Nephron (organoid): ENCODE measurements around the gene CCSER1.

Experiments used
- H3K27ac Mint-ChIP-seq, 3 experiments: 2 replicates each; pipeline ENCODE4 v1.8.0; 2020; ENCODE audit warnings: mixed read lengths in 3 of 3, mild to moderate bottlenecking in 2 of 3, moderate library complexity in 1 of 3
- H3K27me3 Mint-ChIP-seq: 2 replicates; pipeline ENCODE4 v1.8.0; 2021; ENCODE audit warnings: low read depth, mild to moderate bottlenecking, moderate library complexity, mixed read lengths
- H3K36me3 Mint-ChIP-seq: 2 replicates; pipeline ENCODE4 v1.8.0; 2020; ENCODE audit warnings: low read depth, mixed read lengths
- H3K4me1 Mint-ChIP-seq: 2 replicates; pipeline ENCODE4 v1.8.0; 2020; ENCODE audit warnings: mixed read lengths
- H3K4me3 Mint-ChIP-seq, 3 experiments: 2 replicates each; pipeline ENCODE4 v1.8.0; 2020; ENCODE audit warnings: mild to moderate bottlenecking in 3 of 3, mixed read lengths in 3 of 3, moderate library complexity in 2 of 3
- H3K9me3 Mint-ChIP-seq: 2 replicates; pipeline ENCODE4 v1.8.0; 2020; ENCODE audit warnings: mixed read lengths
- TF ChIP-seq, protein P1 (sequence below), 3 experiments: fragments of 200-600 bp; sonication (generic); IDR thresholded peaks; one replicate each; pipeline ENCODE4 v1.5.0; 2021; ENCODE audit warnings: antibody characterized with exemption in 3 of 3; ENCODE audit not compliant: unreplicated experiment in 3 of 3

Gene CCSER1

DNA sequence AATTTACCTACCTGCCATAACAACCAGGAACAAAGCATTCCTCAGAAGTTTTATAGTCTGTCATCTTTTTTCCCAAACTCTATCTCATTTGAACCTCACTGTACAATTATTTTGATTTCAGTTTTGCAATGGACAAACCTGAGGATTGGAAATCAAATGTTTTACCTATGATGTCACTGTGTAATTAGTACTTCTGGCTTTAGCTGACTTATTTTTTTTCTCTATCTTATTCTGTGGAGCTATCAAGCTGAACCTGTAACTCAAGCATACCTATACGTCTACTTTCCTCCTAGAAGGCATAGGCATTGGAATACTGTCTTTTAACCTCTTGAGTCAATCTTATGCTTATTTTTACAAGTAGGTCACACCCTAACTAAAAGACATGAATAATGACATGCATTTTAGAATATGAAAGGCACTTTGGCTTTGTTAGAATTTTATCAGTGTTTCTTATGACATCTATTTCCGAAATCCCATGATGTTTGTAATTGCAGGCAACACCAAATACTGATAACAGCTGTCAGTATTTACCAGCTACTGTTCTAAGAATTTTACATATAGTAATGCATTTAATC lies 21.5 kb downstream of the CCSER1 start:
- H3K27ac Mint-ChIP-seq, result no peak overlapping the region

GRCh38 chr4:90152024-90152423 lies 24.8 kb downstream of the CCSER1 start:
- Mint-ChIP-seq H3K4me3 (no peak overlapping the region), H3K36me3 (peaks cover 4% of the 10 kb centered on the region), H3K4me1 (no peaks in the 10 kb centered on the region), H3K9me3 (peaks cover 11% of the 10 kb centered on the region), H3K27ac (no peak overlapping the region), H3K27me3 (no peaks in the 10 kb centered on the region)
- TF ChIP-seq, protein P1, sequence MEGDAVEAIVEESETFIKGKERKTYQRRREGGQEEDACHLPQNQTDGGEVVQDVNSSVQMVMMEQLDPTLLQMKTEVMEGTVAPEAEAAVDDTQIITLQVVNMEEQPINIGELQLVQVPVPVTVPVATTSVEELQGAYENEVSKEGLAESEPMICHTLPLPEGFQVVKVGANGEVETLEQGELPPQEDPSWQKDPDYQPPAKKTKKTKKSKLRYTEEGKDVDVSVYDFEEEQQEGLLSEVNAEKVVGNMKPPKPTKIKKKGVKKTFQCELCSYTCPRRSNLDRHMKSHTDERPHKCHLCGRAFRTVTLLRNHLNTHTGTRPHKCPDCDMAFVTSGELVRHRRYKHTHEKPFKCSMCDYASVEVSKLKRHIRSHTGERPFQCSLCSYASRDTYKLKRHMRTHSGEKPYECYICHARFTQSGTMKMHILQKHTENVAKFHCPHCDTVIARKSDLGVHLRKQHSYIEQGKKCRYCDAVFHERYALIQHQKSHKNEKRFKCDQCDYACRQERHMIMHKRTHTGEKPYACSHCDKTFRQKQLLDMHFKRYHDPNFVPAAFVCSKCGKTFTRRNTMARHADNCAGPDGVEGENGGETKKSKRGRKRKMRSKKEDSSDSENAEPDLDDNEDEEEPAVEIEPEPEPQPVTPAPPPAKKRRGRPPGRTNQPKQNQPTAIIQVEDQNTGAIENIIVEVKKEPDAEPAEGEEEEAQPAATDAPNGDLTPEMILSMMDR (IDR thresholded peaks at IDR 0.05; ENCODE audit: unreplicated experiment in 3 of 3), result no peak

More for the DNA sequence above, 21.5 kb downstream of the CCSER1 start:
- Mint-ChIP-seq H3K27me3 (no peaks in the 10 kb centered on the region), H3K9me3 (peaks cover 4% of the 10 kb centered on the region), H3K4me1 (no peaks in the 10 kb centered on the region), H3K4me3 (no peak overlapping the region), H3K36me3 (peaks cover 4% of the 10 kb centered on the region)
- TF ChIP-seq, protein P1 (IDR thresholded peaks at IDR 0.05; ENCODE audit: unreplicated experiment in 3 of 3), result no peak

- H3K27me3 Mint-ChIP-seq, result no peaks in the 10 kb centered on the region
- TF ChIP-seq, protein P1 (IDR thresholded peaks at IDR 0.05; ENCODE audit: unreplicated experiment in 3 of 3), result no peak
- H3K4me1 Mint-ChIP-seq, result no peaks in the 10 kb centered on the region
- H3K4me3 Mint-ChIP-seq, result no peak overlapping the region
- peaks cover 11% of the 10 kb centered on the region for H3K9me3 Mint-ChIP-seq
- H3K27ac Mint-ChIP-seq, result no peak overlapping the region
- no peaks in the 10 kb centered on the region for H3K36me3 Mint-ChIP-seq
Measured at GRCh38 chr4:90159193-90159592, 32.0 kb downstream of the CCSER1 start.

- H3K27me3 Mint-ChIP-seq, result no peaks in the 10 kb centered on the region
- no peaks in the 10 kb centered on the region for H3K36me3 Mint-ChIP-seq
- no peak overlapping the region for H3K4me3 Mint-ChIP-seq
- H3K27ac Mint-ChIP-seq, result no peak overlapping the region
- TF ChIP-seq, protein P1 (IDR thresholded peaks at IDR 0.05; ENCODE audit: unreplicated experiment in 3 of 3), result no peak
- H3K4me1 Mint-ChIP-seq, result no peaks in the 10 kb centered on the region
- H3K9me3 Mint-ChIP-seq, result peaks cover 11% of the 10 kb centered on the region
Measured at GRCh38 chr4:90160044-90160443, 32.9 kb downstream of the CCSER1 start.

- H3K4me1 Mint-ChIP-seq, result no peaks in the 10 kb centered on the region
- TF ChIP-seq, protein P1 (IDR thresholded peaks at IDR 0.05; ENCODE audit: unreplicated experiment in 3 of 3), result no peak
- no peak overlapping the region for H3K27ac Mint-ChIP-seq
- H3K27me3 Mint-ChIP-seq, result no peaks in the 10 kb centered on the region
- no peaks in the 10 kb centered on the region for H3K36me3 Mint-ChIP-seq
- no peak overlapping the region for H3K4me3 Mint-ChIP-seq
- H3K9me3 Mint-ChIP-seq, result no peaks in the 10 kb centered on the region
Measured at GRCh38 chr4:90162566-90162965, 35.4 kb downstream of the CCSER1 start.

- Mint-ChIP-seq H3K27me3 (no peaks in the 10 kb centered on the region), H3K4me1 (no peaks in the 10 kb centered on the region), H3K27ac (no peak overlapping the region), H3K9me3 (no peaks in the 10 kb centered on the region), H3K4me3 (no peak overlapping the region), H3K36me3 (no peaks in the 10 kb centered on the region)
- TF ChIP-seq, protein P1 (IDR thresholded peaks at IDR 0.05; ENCODE audit: unreplicated experiment in 3 of 3), result no peak
Measured at GRCh38 chr4:90163872-90164271, 36.7 kb downstream of the CCSER1 start.
